Measurements from ENCODE around the gene OOSP2. TPM values are rescaled to one million over a fixed set of nuclear protein-coding genes. Genes with fewer than 3 reads are reported as not detected.
"Not testable (repeated sequence)": the region's sequence is repeated elsewhere in the genome, so short reads cannot be mapped to it uniquely, and the experiment has no call there.

Gene OOSP2
- total and polyA plus RNA-seq, 7 donors: not detected

DNA sequence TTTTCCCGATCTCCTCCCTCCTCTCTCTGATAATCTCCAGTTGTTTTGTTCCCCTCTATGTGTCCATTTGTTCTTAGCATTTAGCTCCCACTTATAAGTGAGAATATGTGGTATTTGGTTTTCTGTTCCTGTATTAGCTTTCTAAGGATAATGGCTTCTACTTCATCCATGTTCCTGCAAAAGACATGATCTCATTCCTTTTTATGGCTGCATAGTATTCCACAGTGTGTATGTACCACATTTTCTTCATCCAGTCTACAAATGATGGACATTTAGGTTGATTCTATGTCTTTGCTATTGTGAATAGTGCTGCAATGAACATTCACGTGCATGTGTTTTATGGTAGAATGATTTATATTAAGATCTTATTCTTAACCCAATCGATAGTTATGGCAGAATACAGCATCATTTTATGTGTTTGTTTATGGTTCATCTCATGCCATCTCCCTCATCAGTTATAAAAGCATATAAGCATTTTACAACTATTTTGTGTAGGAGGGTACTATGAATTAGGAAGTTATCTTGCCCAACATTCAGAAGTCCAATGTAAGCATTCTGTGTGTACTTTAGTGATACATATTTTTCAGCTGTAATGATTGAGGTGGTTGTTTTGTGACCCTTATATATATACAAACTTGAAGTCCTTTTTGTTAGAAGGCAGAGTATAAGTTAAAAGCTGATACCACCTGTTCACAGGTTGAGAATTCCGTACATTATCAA is 19.5 kb downstream of the OOSP2 start:
- Histone ChIP-seq H3K27ac (no peak overlapping the region), H3K4me3 (no peak overlapping the region), H3K9me3 (no peaks in the 10 kb centered on the region), H3K36me3 (no peaks in the 10 kb centered on the region), H3K27me3 (no peaks in the 10 kb centered on the region), H3K4me1 (no peaks in the 10 kb centered on the region)
- intact Hi-C loops (cut with DNase I): no loop called here
- 94 to 95% methylated on average over 4 of the region's 4 CpGs for WGBS, 2 donors
- TF ChIP-seq POLR2A (IDR thresholded peaks at IDR 0.05) (no peak), POLR2AphosphoS5 (IDR thresholded peaks at IDR 0.05) (no peak), EP300 (IDR thresholded peaks at IDR 0.05) (no peak), CTCF (IDR thresholded peaks at IDR 0.05) (no peak)
- no peak for DNase-seq

- no peak for TF ChIP-seq POLR2AphosphoS5 (IDR thresholded peaks at IDR 0.05)
- TF ChIP-seq POLR2A (IDR thresholded peaks at IDR 0.05): no peak
- TF ChIP-seq CTCF (IDR thresholded peaks at IDR 0.05): no peak
- no peak for TF ChIP-seq EP300 (IDR thresholded peaks at IDR 0.05)
- H3K4me3 ChIP-seq: no peak overlapping the region
- intact Hi-C loops (cut with DNase I): no loop called here
- no peaks in the 10 kb centered on the region for H3K4me1 ChIP-seq
- H3K27ac ChIP-seq: no peak overlapping the region
- 75 to 81% methylated on average over 1 of the region's 1 CpG for WGBS, 2 donors
- H3K36me3 ChIP-seq: no peaks in the 10 kb centered on the region
- no peak for DNase-seq
- no peaks in the 10 kb centered on the region for H3K9me3 ChIP-seq
- H3K27me3 ChIP-seq: no peaks in the 10 kb centered on the region
These were observed 23.9 kb downstream of the OOSP2 start for GRCh38 chr11:60064111-60064510.

DNA sequence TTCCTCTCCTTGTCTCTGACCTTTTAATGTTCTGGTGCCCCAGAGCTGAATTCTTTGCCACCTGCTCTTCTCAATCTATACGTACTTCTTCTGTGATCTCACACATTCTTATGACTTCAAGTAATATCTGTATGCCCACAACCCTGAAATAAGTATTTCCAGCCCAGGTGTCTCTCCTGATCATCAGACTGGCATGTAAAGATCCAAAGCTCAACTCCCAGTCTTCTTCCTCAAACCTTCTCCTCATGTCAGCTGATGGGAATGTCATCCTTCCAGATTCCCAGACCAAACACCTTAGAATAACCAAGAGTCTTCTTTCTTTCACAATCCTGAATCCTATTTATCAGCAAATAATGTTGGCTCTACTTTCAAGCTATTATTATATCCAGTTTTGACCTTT is 25.6 kb downstream of the OOSP2 start:
- 85 to 87% methylated on average over 1 of the region's 1 CpG for WGBS, 2 donors
- Histone ChIP-seq H3K4me1 (no peaks in the 10 kb centered on the region), H3K27me3 (no peaks in the 10 kb centered on the region), H3K9me3 (no peaks in the 10 kb centered on the region), H3K4me3 (no peak overlapping the region), H3K36me3 (no peaks in the 10 kb centered on the region), H3K27ac (no peak overlapping the region)
- intact Hi-C loops (cut with DNase I): no loop called here
- DNase-seq: no peak
- TF ChIP-seq POLR2A (IDR thresholded peaks at IDR 0.05) (no peak), CTCF (IDR thresholded peaks at IDR 0.05) (no peak), POLR2AphosphoS5 (IDR thresholded peaks at IDR 0.05) (no peak), EP300 (IDR thresholded peaks at IDR 0.05) (no peak)

DNA sequence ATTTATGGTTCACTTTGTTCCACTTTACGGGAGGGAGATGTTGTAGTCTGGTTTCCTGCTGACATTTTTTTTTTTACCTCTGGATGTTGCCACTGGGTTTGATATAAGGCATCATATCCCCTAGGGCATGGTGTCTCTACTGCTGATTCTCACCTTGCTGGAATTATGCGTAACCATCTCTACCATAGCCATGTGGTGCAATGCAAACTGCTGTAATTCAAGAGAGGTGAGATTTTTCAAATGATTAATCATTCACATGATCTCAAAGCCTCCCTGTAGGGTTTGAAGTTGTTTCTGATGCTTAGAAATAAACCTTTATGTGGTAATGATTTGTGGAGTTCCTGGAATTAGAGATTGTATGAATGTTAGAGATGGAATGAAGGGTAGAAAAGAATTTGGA is 29.2 kb downstream of the OOSP2 start:
- no peak for TF ChIP-seq POLR2AphosphoS5 (IDR thresholded peaks at IDR 0.05)
- no peak for TF ChIP-seq CTCF (IDR thresholded peaks at IDR 0.05)
- TF ChIP-seq EP300 (IDR thresholded peaks at IDR 0.05): no peak
- TF ChIP-seq POLR2A (IDR thresholded peaks at IDR 0.05): no peak
- H3K27ac ChIP-seq: no peak overlapping the region
- 54 to 77% methylated on average over 2 of the region's 2 CpGs for WGBS, 2 donors
- no peaks in the 10 kb centered on the region for H3K9me3 ChIP-seq
- intact Hi-C loops (cut with DNase I): no loop called here
- no peak for DNase-seq
- no peaks in the 10 kb centered on the region for H3K4me1 ChIP-seq
- no peaks in the 10 kb centered on the region for H3K27me3 ChIP-seq
- no peak overlapping the region for H3K4me3 ChIP-seq
- H3K36me3 ChIP-seq: no peaks in the 10 kb centered on the region

- WGBS, 2 donors: 81 to 85% methylated on average over 6 of the region's 6 CpGs
- H3K4me3 ChIP-seq; H3K27ac ChIP-seq; H3K27me3 ChIP-seq; H3K9me3 ChIP-seq; DNase-seq; H3K36me3 ChIP-seq; H3K4me1 ChIP-seq; intact Hi-C loops (cut with DNase I): not testable (repeated sequence)
These were observed 31.4 kb downstream of the OOSP2 start for GRCh38 chr11:60071644-60072043.

All from sigmoid colon (tissue), 7 donors.